Epidermal melanocyte (primary cell): ENCODE measurements around the gene TTC1.
A peak's percentile ranks its signal among the peaks of the same experiment; 100 is the strongest.
"Not testable (repeated sequence)": the region's sequence is repeated elsewhere in the genome, so short reads cannot be mapped to it uniquely, and the experiment has no call there.

ENCODE experiments used
- DNase-seq: peaks from one replicate; pipeline ENCODE4 v3.0.0; 2011; ENCODE audit warnings: low spot score; ENCODE audit not compliant: insufficient read length

Gene TTC1, protein sequence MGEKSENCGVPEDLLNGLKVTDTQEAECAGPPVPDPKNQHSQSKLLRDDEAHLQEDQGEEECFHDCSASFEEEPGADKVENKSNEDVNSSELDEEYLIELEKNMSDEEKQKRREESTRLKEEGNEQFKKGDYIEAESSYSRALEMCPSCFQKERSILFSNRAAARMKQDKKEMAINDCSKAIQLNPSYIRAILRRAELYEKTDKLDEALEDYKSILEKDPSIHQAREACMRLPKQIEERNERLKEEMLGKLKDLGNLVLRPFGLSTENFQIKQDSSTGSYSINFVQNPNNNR

DNA sequence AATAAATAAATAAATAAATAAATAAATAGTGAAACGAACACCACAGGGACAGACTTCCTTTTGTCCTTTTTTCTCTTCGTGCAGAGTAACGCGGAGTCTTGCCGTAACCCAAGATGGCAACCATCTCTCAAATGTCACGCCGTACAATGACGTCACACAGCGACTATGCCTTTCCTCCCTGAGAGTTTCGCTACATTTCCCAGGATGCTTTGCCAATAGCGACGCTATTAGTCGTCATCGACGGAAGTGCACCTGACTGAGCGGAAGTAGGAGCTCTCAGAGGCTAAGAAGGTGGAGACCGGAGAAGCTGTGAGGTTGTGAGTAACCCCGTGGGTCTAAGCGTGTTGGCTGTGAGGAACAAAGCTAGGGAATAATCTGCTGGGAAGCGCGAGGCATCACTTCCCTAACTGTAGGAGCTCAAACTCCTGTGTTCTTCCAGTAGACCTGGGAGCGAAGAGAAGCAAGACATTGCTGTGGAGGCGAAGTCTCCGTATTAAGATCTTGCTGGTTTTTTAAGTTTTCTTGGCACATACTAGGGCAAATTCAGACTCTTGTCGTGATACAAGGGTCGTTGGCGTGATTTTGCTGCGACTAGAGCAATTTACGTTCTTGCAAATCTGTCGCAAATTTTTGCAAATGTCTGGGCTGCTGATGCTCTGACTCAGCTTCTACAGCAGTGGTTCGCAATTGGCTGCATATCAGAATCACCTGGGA is at the start of gene TTC1:
Gene TTC1 (plus strand): TSS at position 263 of the 714 bp plus-strand sequence. CDS start 1,390 bp downstream, outside the sequence.
- DNase-seq: peak; percentile 90

DNA sequence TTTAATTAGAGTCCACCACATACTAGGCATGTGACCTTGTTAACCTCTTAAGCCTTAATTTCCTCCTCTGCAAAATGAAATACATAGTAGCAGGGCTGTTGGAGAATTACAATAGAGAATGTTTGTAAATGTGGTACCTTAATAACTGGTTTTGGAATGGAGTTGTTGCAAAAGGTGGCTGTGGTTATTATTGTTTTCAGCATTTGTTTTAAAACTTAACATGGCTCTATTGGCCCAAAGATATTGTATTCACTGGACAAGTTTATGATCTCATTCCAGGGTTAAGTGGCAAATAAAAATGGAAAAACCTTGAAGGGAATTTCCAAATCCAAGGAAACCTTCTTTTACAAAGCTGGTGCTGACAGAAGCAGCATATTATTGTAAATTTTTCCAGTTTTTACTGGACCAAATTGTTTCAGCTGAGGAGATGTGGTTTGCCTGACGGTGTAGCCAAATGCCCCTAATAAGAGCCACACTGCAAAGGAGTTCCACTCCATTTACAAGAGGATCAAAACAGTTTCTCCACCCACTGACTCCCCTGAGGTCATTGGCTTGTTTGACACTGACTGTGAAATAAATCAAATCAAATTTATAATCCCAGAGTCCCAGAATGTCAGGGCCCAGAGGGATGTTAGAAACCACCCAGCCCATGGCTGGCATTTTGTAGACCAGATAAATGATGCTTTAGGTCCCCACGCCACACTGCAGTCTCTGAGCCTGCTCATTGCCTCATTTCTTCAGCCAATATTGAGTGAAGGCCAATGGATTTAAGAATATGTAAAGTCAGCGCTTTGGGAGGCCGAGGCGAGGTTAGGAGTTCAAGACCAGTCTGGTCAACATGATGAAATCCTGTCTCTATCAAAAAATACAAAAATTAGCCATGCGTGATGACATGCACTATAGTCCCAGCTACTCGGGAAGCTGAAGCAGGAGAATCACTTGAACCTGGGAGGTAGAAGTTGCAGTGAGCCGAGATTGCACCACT is 47.5 kb upstream of the TTC1 start:
- no peak for DNase-seq

GRCh38 chr5:159962214-159962613 is 46.7 kb upstream of the TTC1 start:
- DNase-seq: no peak

DNA sequence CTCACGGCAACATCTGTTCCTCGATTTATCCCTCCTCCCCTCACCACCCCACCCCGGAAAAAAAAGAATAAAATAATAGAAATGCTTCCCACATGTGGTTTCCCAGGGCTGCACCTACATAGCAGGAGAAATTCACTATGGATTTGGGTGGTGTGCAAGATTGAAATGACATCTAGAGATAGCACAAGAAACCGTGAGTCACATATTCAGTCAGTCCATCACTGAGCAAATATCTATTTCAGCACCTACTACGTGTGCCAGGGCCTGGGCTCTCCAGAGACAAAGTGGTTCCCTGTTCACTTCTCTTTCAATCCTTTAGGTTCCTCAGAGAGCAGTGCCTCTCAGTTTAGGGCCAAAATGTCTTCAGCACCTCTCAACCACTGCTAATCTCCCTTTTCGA is 45.0 kb upstream of the TTC1 start:
- no peak for DNase-seq

DNA sequence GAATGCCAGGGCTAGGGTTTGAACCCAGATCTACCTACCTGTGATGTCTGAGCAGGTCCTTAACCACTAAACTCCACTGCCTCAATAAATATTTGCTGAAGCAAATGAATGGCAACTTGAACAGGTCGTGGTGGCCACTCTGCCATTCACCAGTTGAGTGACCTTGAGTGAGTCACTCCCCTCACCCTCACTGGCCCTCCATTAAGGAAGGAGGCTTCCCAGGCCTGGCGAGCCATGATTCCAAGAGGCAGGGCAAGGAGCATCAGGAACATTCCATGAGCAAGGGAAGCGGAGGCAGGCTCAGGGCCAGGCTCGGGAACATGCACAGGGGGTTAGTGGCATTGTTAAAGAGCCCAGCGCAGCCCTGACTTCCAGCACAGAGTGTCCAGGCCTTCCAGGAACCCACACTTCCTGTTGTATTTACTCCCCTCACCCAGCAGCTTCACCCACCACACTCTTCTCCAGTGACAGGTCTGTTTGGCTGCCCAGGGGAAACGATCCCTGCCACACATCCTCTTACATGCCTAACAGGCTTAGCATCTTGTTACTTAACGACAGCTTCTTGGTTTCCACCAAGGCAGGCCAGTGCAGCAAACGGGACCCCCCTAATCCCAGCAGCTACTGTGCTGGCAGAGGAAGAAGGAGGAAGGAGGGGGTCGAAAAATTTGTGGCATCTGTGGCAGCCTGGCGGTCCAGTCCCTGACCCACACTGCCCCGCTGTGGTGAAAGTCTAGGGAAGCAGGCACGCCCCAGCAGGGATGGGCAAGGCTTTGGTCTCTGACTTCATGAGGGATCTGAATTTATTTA is 43.7 kb upstream of the TTC1 start:
- DNase-seq: peak; percentile 59

GRCh38 chr5:159965838-159966128 is 43.2 kb upstream of the TTC1 start:
- not testable (repeated sequence) for DNase-seq

GRCh38 chr5:159969966-159970365 is 39.0 kb upstream of the TTC1 start:
- DNase-seq: no peak

DNA sequence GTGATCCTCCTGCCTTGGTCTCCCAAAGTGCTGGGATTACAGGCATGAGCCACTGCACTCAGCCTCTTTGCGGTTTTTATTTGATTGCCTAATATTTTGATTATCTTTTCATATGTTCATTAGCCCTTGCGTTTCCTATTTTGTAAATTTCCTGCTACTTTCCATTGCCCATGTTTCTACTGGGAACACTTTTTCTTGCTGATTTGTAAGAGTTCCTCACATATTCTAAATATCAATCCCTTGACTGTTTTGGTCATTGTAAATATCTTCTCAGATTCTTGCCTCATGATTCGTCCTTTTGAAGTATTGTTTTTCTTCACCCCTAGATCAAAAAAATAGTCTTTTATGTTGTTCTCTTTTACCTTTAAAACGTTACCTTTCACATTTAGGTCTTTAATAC is 37.9 kb upstream of the TTC1 start:
- DNase-seq: no peak

GRCh38 chr5:159971514-159971913 is 37.4 kb upstream of the TTC1 start:
- DNase-seq: no peak

DNA sequence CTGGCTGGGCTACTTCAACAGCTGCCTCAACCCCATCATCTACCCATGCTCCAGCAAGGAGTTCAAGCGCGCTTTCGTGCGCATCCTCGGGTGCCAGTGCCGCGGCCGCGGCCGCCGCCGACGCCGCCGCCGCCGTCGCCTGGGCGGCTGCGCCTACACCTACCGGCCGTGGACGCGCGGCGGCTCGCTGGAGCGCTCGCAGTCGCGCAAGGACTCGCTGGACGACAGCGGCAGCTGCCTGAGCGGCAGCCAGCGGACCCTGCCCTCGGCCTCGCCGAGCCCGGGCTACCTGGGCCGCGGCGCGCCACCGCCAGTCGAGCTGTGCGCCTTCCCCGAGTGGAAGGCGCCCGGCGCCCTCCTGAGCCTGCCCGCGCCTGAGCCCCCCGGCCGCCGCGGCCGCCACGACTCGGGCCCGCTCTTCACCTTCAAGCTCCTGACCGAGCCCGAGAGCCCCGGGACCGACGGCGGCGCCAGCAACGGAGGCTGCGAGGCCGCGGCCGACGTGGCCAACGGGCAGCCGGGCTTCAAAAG is 36.9 kb upstream of the TTC1 start:
- no peak for DNase-seq

- DNase-seq: no peak
Measured at GRCh38 chr5:159972538-159973362, 36.2 kb upstream of the TTC1 start.

GRCh38 chr5:159975462-159976019 is 33.4 kb upstream of the TTC1 start:
- peak; percentile 82 for DNase-seq

DNA sequence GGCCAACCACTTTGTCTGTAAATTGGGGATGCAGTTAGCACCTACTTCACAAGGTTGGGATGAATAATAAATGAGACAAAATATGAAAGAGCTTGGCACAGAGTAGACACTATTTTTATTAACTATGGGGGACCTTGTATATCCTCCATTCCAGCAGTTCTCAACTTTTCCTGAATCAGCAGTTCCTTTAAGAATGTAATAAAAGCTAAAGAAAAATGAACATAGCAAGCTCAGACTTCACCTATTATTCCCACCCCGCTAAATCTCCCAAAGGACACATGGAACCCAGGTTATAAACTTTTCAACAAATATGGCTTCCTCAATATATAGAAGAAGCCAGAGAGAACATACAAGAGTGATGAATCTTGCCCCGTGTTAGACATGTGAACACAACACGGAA is 32.0 kb upstream of the TTC1 start:
- DNase-seq: no peak

- no peak for DNase-seq
Measured at GRCh38 chr5:159978358-159978757, 30.6 kb upstream of the TTC1 start.

GRCh38 chr5:159982421-159983173 is 26.3 kb upstream of the TTC1 start:
- DNase-seq: no peak

DNA sequence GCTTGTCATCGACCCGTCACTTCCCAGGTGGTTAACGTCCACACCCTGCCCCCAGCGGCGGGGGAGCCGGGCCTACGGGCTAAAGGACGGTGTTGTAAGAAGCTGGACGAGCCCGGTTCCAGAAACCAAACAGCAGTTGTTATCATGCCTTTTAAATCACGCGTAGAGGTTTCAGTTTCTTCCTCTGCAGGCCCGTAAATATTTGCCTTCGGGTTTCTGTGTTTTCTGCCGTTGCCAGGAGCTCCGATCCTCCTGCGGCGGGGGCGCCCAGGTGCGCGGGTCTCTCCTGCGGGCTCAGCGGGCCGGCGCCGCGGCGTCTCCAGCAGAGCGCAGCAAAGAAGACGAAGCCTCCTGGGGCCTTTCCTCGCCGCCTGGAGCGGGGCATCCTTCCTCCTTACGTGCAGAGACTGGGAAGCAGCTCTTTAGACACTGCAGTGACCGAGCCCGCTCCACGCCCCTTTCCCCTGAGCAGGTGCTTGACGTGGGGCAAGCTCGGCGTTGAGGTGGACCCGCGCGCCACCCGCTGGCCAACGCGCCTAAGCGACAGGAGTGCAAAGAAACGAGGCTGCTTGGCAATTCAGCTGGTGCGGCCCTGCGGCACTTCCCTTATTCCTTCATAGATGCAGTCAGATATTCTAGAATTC is 21.8 kb upstream of the TTC1 start:
- no peak for DNase-seq

DNA sequence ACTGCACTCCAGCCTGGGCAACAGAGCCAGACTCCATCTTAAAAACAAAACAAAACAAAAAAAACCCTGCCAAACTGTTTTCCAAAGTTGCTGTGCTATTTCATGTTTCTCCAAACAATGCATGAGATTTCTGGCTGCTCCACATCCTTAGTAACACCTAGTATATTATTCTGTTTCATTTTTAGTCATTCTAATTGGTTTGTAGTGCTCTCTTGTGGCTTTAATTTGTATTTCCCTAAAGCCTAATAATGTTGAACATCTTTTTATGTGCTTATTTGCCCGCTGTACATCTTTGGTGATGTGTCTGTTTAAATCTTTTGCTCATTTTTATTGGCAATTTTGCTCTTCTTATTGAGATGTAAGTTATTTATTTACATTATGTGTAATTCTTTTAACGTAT is 18.4 kb upstream of the TTC1 start:
- DNase-seq: no peak

- no peak for DNase-seq
Measured at GRCh38 chr5:159992566-159992965, 16.4 kb upstream of the TTC1 start.

DNA sequence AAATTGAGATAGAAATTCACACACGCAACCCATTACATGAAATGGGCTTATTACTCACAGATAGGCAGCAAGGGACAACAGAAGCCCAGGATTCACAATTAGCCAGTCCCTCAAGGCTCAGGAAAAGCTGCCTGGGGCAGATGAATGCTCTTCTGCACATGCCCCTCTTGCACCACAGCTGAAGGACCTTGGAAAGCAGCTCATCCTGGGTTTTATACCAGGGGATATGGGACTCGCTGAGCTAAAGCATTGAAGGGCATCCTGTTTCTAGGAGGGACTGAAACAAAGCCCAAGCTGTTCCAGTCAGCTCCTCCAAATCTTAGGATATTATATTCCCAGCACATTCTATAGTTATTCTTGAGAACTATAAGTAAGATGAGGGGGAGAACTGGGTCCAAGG is 15.7 kb upstream of the TTC1 start:
- DNase-seq: no peak
